Prostate gland (tissue), 2 donors: ENCODE measurements around the gene SAMD3. TPM values are rescaled to one million over a fixed set of nuclear protein-coding genes. Genes with fewer than 3 reads are reported as not detected.
"Not testable (repeated sequence)": the region's sequence is repeated elsewhere in the genome, so short reads cannot be mapped to it uniquely, and the experiment has no call there.

Experiments
- DNase-seq: peaks from one replicate; pipeline ENCODE4 v3.0.0-alpha.2; 2019; ENCODE audit warnings: low spot score
- H3K27ac ChIP-seq, 2 donors: fragments of 200-600 bp; sonication (generic); 2 replicates each; pipeline ENCODE4 v1.5.1; 2017 to 2019
- H3K27me3 ChIP-seq: fragments of 200-600 bp; sonication (generic); replicated peaks from 2 replicates; pipeline ENCODE4 v1.5.1; 2019; ENCODE audit not compliant: insufficient read depth
- H3K36me3 ChIP-seq, 2 donors: fragments of 200-600 bp; sonication (generic); 1 replicate in 1 of 2; 2 replicates in 1 of 2; pipeline versions ENCODE4 v1.5.1 to v1.8.1; 2017 to 2019
- H3K4me1 ChIP-seq: fragments of 200-600 bp; sonication (generic); replicated peaks from 2 replicates; pipeline ENCODE4 v1.5.1; 2019
- H3K4me3 ChIP-seq, 2 donors: fragments of 200-600 bp; sonication (generic); 2 replicates each; pipeline ENCODE4 v1.5.1; 2017 to 2019
- H3K9me3 ChIP-seq: fragments of 200-600 bp; sonication (generic); 2 replicates; pipeline ENCODE4 v1.5.1; 2017
- POLR2A ChIP-seq: fragments of 450-650 bp; IDR thresholded peaks from one replicate; pipeline ENCODE4 v1.6.1; 2016; ENCODE audit warnings: antibody characterized with exemption, mild to moderate bottlenecking
- POLR2AphosphoS5 ChIP-seq: sonication (generic); formaldehyde crosslinking; IDR thresholded peaks from one replicate; pipeline ENCODE4 v1.6.1; 2017; ENCODE audit warnings: antibody characterized with exemption
- WGBS: methylation state at CpG from one replicate; pipeline ENCODE4 v1.1.5; 2018; 5-methylcytosine and 5-hydroxymethylcytosine counted together
- intact Hi-C: fragments of 100-400 bp; cut with DNase I; formaldehyde crosslinking; loops from one replicate; pipeline ENCODE4 v1.14.2; 2022
- total RNA-seq, 2 donors: library from RNA; depleted of rRNA; stranded (reverse); fragments of >200 nt; gene quantifications; one replicate each; pipeline ENCODE4 v1.1.0, GENCODE V29; 2016
- TF ChIP-seq, protein P1 (sequence below), 4 experiments: fragments of 200-600 bp in 2 of 4; fragments of 450-650 bp in 2 of 4; sonication (generic) in 2 of 4; IDR thresholded peaks; 1 replicate in 3 of 4; 2 replicates in 1 of 4; pipeline ENCODE4 v1.5.1; 2016 to 2019; ENCODE audit warnings: antibody characterized with exemption in 4 of 4, mild to moderate bottlenecking in 2 of 4, moderate library complexity in 2 of 4

SAMD3 gene
- total RNA-seq, 2 donors from 2014 or later: 3.6 TPM; not detected in 1

DNA sequence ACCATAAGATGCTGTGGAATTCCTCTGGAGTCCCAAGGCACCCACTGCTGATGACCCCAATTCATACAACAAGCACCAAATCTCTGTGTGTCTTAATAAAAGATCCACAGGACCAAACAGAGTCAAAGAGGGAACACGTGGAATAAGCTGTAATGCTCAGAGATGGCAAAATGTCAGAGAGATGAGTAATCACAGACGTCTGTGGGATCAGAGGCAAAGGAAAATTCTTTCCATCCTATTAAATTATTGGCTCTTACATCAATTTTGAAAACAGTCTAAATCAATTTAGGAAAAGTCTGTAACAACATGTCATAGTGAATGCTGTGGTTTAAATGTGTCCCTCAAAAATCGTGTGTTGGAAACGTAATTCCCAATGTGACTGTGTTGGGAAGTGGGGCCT is 17.5 kb upstream of the SAMD3 start:
- H3K36me3 ChIP-seq: no peaks in the 10 kb centered on the region
- H3K27me3 ChIP-seq: no peaks in the 10 kb centered on the region
- H3K27ac ChIP-seq: no peak overlapping the region
- TF ChIP-seq POLR2A (no peak), POLR2AphosphoS5 (no peak)
- TF ChIP-seq, protein P1, sequence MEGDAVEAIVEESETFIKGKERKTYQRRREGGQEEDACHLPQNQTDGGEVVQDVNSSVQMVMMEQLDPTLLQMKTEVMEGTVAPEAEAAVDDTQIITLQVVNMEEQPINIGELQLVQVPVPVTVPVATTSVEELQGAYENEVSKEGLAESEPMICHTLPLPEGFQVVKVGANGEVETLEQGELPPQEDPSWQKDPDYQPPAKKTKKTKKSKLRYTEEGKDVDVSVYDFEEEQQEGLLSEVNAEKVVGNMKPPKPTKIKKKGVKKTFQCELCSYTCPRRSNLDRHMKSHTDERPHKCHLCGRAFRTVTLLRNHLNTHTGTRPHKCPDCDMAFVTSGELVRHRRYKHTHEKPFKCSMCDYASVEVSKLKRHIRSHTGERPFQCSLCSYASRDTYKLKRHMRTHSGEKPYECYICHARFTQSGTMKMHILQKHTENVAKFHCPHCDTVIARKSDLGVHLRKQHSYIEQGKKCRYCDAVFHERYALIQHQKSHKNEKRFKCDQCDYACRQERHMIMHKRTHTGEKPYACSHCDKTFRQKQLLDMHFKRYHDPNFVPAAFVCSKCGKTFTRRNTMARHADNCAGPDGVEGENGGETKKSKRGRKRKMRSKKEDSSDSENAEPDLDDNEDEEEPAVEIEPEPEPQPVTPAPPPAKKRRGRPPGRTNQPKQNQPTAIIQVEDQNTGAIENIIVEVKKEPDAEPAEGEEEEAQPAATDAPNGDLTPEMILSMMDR (IDR thresholded peaks at IDR 0.05): no peak
- no peaks in the 10 kb centered on the region for H3K9me3 ChIP-seq
- H3K4me1 ChIP-seq: no peaks in the 10 kb centered on the region
- 39% methylated on average over 4 of the region's 4 CpGs for WGBS
- intact Hi-C loops: no loop called here
- no peak overlapping the region for H3K4me3 ChIP-seq
- no peak for DNase-seq

DNA sequence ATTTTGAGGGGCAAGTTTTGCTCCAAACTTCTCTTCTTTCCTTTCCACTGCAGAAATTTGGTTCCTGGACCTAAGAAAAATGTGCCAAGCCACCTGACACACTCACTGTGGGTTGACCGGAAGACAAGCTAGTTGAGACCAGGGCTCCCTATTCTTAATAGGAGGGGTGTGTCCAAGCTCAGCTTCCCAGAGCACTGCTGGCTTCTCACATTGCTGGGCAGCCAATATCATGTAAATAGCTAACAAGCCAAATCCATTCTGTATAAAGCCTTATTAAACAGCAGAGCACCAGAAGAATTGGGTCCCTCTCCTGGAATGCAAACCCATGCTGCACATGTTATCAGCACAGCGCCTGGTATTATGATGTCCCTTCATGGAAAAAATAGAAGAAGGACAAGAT is 17.0 kb upstream of the SAMD3 start:
- no peak for TF ChIP-seq POLR2A
- TF ChIP-seq POLR2AphosphoS5: no peak
- TF ChIP-seq, protein P1 (IDR thresholded peaks at IDR 0.05): no peak
- intact Hi-C loops: no loop called here

DNA sequence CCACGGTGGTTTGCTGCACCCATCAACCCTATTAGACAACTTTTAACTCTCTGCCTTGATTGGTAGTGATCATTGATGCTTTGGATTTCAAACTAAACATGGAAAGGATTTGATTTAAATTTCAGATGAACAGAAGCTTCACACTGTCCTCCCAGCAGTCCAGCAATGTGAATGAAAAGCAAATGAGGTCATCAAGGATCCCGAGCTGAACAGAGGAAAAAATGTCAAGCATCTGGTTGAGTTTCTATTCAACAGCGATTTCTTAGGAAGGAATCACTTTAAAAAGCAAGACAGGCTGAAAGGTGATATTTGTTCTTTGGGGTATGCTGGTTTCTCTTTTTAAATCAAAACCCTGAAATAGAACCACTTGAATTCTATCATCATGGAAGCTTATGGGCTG is 10.6 kb upstream of the SAMD3 start:
- H3K9me3 ChIP-seq: no peaks in the 10 kb centered on the region
- DNase-seq: no peak
- H3K27ac ChIP-seq: no peak overlapping the region
- no peaks in the 10 kb centered on the region for H3K27me3 ChIP-seq
- H3K36me3 ChIP-seq: no peaks in the 10 kb centered on the region
- TF ChIP-seq, protein P1 (IDR thresholded peaks at IDR 0.05): no peak
- no peak for TF ChIP-seq POLR2A
- no peak for TF ChIP-seq POLR2AphosphoS5
- 49% methylated on average over 3 of the region's 3 CpGs for WGBS
- intact Hi-C loops: no loop called here
- no peaks in the 10 kb centered on the region for H3K4me1 ChIP-seq
- H3K4me3 ChIP-seq: no peak overlapping the region

More for the DNA sequence above, 17.0 kb upstream of the SAMD3 start:
- H3K36me3 ChIP-seq: no peaks in the 10 kb centered on the region
- no peaks in the 10 kb centered on the region for H3K4me1 ChIP-seq
- H3K27ac ChIP-seq: no peak overlapping the region
- no peaks in the 10 kb centered on the region for H3K27me3 ChIP-seq
- DNase-seq: no peak
- no peak overlapping the region for H3K4me3 ChIP-seq
- H3K9me3 ChIP-seq: no peaks in the 10 kb centered on the region
- 77% methylated on average over 2 of the region's 2 CpGs for WGBS

DNA sequence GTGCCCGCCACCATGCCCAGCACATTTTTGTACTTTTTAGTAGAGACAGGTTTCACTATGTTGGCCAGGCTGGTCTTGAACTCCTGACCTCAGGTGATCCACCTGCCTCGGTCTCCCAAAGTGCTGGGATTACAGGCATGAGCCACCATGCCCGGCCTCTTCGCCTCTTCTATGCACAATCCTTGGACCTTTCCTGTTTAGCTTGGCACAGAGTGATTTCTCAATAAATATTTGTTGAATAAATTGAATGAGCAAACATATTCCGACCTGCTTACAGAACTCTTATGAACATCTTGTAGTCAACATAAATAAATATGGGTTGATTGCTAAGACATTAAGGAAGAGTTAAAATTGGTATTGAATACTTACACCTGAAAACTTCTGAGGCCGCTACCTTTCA is 7.8 kb upstream of the SAMD3 start:
- peak; percentile 27 for TF ChIP-seq POLR2AphosphoS5
- H3K4me1 ChIP-seq, intact Hi-C loops, DNase-seq, H3K27me3 ChIP-seq, H3K27ac ChIP-seq, H3K9me3 ChIP-seq, H3K36me3 ChIP-seq, H3K4me3 ChIP-seq: not testable (repeated sequence)
- WGBS: 65% methylated on average over 6 of the region's 6 CpGs

DNA sequence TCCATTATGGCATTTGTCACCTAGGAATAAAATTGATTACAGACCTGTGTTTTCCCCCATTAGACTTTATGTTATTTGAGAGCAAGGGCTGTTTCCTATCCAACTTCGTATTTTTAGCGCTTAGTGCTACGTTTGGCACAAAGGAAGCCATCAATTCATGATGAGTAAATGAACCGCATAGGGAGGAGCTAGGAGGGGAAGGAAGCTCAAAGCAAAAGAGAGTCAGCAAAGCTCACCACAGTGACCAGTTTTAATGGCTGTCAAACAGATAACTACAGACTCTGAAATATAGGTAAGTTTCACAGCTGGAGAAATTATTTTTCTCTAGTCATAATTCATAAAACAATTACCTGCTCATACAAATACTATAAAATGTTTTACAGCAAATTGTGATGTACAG is 6.9 kb upstream of the SAMD3 start:
- intact Hi-C loops: no loop called here
- Histone ChIP-seq H3K27ac (no peak overlapping the region), H3K27me3 (no peaks in the 10 kb centered on the region), H3K9me3 (no peaks in the 10 kb centered on the region), H3K36me3 (no peaks in the 10 kb centered on the region), H3K4me3 (no peak overlapping the region), H3K4me1 (no peaks in the 10 kb centered on the region)
- 69% methylated on average over 4 of the region's 4 CpGs for WGBS
- no peak for DNase-seq
- TF ChIP-seq POLR2A (no peak), POLR2AphosphoS5 (no peak)
- TF ChIP-seq, protein P1 (IDR thresholded peaks at IDR 0.05): no peak
